DND-41 (cell line): Measurements from ENCODE around the gene STK36.

Experiments
- ATAC-seq: fragments of 200-7000 bp; cut with Tn5 transposase; 3 replicates; pipeline ENCODE4 v1.9.1; 2021; ENCODE audit warnings: low read depth; ENCODE audit not compliant: insufficient read depth
- DNase-seq: peaks from one replicate; pipeline ENCODE4 v3.0.0-alpha.2; 2020
- H2AFZ ChIP-seq: 2 replicates; pipeline ENCODE4 v1.6.0; 2012; ENCODE audit warnings: low read depth, low read length
- H3K27ac ChIP-seq: 2 replicates; pipeline ENCODE4 v1.5.1; 2012; ENCODE audit warnings: low read length, inconsistent platforms
- H3K27me3 ChIP-seq: fragments of 200-600 bp; sonication (generic); 2 replicates; pipeline ENCODE4 v1.6.0; 2012; ENCODE audit warnings: low read length, mild to moderate bottlenecking, inconsistent platforms; ENCODE audit not compliant: insufficient read depth, poor library complexity
- H3K36me3 ChIP-seq: 2 replicates; pipeline ENCODE4 v1.5.1; 2012; ENCODE audit warnings: low read length, inconsistent platforms; ENCODE audit not compliant: insufficient read depth
- H3K4me1 ChIP-seq: 2 replicates; pipeline ENCODE4 v1.5.1; 2012; ENCODE audit warnings: mild to moderate bottlenecking, low read length; ENCODE audit not compliant: insufficient read depth
- H3K4me2 ChIP-seq: 2 replicates; pipeline ENCODE4 v1.6.0; 2012; ENCODE audit warnings: mild to moderate bottlenecking, moderate library complexity, low read length, inconsistent platforms; ENCODE audit not compliant: insufficient read depth
- H3K4me3 ChIP-seq, 2 experiments: fragments of 200-600 bp in 1 of 2; shearing (Covaris generic) in 1 of 2; 2 replicates each; pipeline ENCODE4 v1.5.1; 2012 to 2016; ENCODE audit warnings: inconsistent platforms in 2 of 2, low read length in 2 of 2, mild to moderate bottlenecking in 2 of 2, low read depth in 1 of 2, moderate library complexity in 1 of 2
- H3K79me2 ChIP-seq: 2 replicates; pipeline ENCODE4 v1.6.0; 2012; ENCODE audit warnings: low read length, inconsistent platforms; ENCODE audit not compliant: insufficient read depth
- H3K9ac ChIP-seq: 2 replicates; pipeline ENCODE4 v1.6.0; 2012; ENCODE audit warnings: low read depth, mild to moderate bottlenecking, inconsistent platforms, low read length, moderate library complexity
- H3K9me3 ChIP-seq: 2 replicates; pipeline ENCODE4 v1.5.1; 2012; ENCODE audit warnings: low read length, moderate library complexity, mild to moderate bottlenecking, inconsistent platforms; ENCODE audit not compliant: insufficient read depth, severe bottlenecking
- H4K20me1 ChIP-seq: 2 replicates; pipeline ENCODE4 v1.6.0; 2012; ENCODE audit warnings: low read length; ENCODE audit not compliant: insufficient read depth
- CTCF ChIP-seq: IDR thresholded peaks from 2 replicates; pipeline ENCODE4 v1.5.1; 2012; ENCODE audit warnings: borderline replicate concordance, low read length, moderate library complexity, mild to moderate bottlenecking; ENCODE audit not compliant: poor library complexity, severe bottlenecking; ENCODE audit errors: extremely low read depth
- EZH2 ChIP-seq: IDR thresholded peaks from 3 replicates; pipeline ENCODE4 v1.6.1; 2012; ENCODE audit warnings: borderline replicate concordance, low read depth, mild to moderate bottlenecking, moderate library complexity, low read length, inconsistent platforms; ENCODE audit not compliant: severe bottlenecking

Gene STK36

DNA sequence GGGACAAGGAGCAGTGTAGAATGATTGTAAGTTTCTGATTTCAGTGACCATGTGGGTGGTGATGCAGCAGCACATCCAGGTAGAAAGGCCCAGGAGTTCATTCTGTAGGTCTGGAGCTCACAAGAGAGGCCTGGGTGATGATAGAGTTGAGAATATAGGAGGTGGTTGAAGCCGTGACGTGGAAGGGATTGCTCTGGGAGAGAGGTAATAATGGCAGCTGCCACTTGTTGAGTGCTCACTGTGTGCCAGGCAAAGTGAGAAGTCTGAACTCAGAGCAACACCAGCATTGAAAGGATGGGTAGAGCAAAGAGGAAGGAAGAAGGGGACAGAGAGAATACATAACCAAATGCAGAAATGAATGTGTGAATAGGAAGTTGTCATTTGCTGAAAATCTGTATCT is 42.0 kb downstream of the STK36 start:
- Histone ChIP-seq H3K9me3 (no peaks in the 10 kb centered on the region), H3K4me3 (no peak overlapping the region), H4K20me1 (peaks cover 30% of the 10 kb centered on the region; the same call in 1 of the 2 replicates), H3K9ac (no peak overlapping the region), H3K36me3 (peaks cover 28% of the 10 kb centered on the region), H3K27ac (no peak overlapping the region), H2AFZ (no peak overlapping the region), H3K4me2 (peak overlapping the region; percentile 45; the same call in 1 of the 2 replicates), H3K4me1 (peaks cover 35% of the 10 kb centered on the region), H3K27me3 (no peaks in the 10 kb centered on the region), H3K79me2 (peaks cover 78% of the 10 kb centered on the region)
- DNase-seq (no peak), ATAC-seq (no peak)
- TF ChIP-seq CTCF (no peak), EZH2 (no peak)

GRCh38 chr2:218716070-218716469 is 44.2 kb downstream of the STK36 start:
- peaks cover 48% of the 10 kb centered on the region; the same call in 1 of the 2 replicates for H4K20me1 ChIP-seq
- peaks cover 36% of the 10 kb centered on the region for H3K36me3 ChIP-seq
- peaks cover 28% of the 10 kb centered on the region for H3K4me1 ChIP-seq
- H2AFZ ChIP-seq: no peak overlapping the region
- no peaks in the 10 kb centered on the region for H3K27me3 ChIP-seq
- ATAC-seq: no peak
- no peak overlapping the region for H3K27ac ChIP-seq
- no peak overlapping the region for H3K4me2 ChIP-seq
- no peaks in the 10 kb centered on the region for H3K9me3 ChIP-seq
- DNase-seq: no peak
- TF ChIP-seq CTCF: no peak
- no peak for TF ChIP-seq EZH2
- no peak overlapping the region for H3K9ac ChIP-seq
- H3K4me3 ChIP-seq: no peak overlapping the region
- H3K79me2 ChIP-seq: peaks cover 96% of the 10 kb centered on the region

- H3K9ac ChIP-seq: no peak overlapping the region
- no peak overlapping the region for H2AFZ ChIP-seq
- H3K27ac ChIP-seq: no peak overlapping the region
- no peaks in the 10 kb centered on the region for H3K9me3 ChIP-seq
- peaks cover 19% of the 10 kb centered on the region for H3K4me1 ChIP-seq
- H3K79me2 ChIP-seq: peaks cover 95% of the 10 kb centered on the region
- H3K36me3 ChIP-seq: peaks cover 36% of the 10 kb centered on the region
- no peak for TF ChIP-seq CTCF
- DNase-seq: no peak
- peaks cover 53% of the 10 kb centered on the region; the same call in 1 of the 2 replicates for H4K20me1 ChIP-seq
- no peak overlapping the region for H3K4me2 ChIP-seq
- ATAC-seq: no peak
- H3K4me3 ChIP-seq: no peak overlapping the region
- H3K27me3 ChIP-seq: no peaks in the 10 kb centered on the region
Observed at GRCh38 chr2:218717262-218717661, 45.4 kb downstream of the STK36 start.

DNA sequence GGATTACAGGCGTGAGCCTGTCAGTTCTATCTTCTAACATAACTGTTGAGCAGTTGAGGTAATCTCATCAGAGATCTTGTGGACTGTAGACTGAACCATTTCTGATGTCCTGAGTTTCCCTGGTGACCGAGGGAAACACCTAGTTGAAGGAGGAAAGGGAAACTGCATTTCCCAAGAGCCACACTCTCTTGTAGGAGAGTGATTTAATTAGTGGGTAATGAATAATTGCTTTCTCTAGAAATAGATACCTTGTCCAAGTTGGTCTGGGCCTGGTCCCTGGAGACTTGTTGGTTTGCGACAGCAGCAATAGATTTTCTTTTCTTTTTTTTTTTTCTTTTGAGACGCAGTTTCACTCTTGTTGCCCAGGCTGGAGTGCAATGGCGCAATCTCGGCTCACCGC is 46.2 kb downstream of the STK36 start:
- TF ChIP-seq CTCF: no peak
- no peak for TF ChIP-seq EZH2
- peaks cover 95% of the 10 kb centered on the region for H3K79me2 ChIP-seq
- ATAC-seq: no peak

More for the DNA sequence above, 46.2 kb downstream of the STK36 start:
- H2AFZ ChIP-seq: no peak overlapping the region
- H3K4me3 ChIP-seq: no peak overlapping the region
- H3K36me3 ChIP-seq: peaks cover 36% of the 10 kb centered on the region
- H3K27ac ChIP-seq: no peak overlapping the region
- DNase-seq: no peak
- no peak overlapping the region for H3K4me2 ChIP-seq
- H3K9me3 ChIP-seq: no peaks in the 10 kb centered on the region
- peaks cover 11% of the 10 kb centered on the region for H3K4me1 ChIP-seq
- peaks cover 61% of the 10 kb centered on the region; the same call in 1 of the 2 replicates for H4K20me1 ChIP-seq
- no peak overlapping the region for H3K9ac ChIP-seq
- H3K27me3 ChIP-seq: no peaks in the 10 kb centered on the region
